ENCODE data around the gene UNC5B. TPM values are rescaled to one million over a fixed set of nuclear protein-coding genes. Genes with fewer than 3 reads are reported as not detected.

Gene UNC5B
- polyA plus RNA-seq, 3 donors, result 0.04 to 0.72 TPM; not detected in 1

DNA sequence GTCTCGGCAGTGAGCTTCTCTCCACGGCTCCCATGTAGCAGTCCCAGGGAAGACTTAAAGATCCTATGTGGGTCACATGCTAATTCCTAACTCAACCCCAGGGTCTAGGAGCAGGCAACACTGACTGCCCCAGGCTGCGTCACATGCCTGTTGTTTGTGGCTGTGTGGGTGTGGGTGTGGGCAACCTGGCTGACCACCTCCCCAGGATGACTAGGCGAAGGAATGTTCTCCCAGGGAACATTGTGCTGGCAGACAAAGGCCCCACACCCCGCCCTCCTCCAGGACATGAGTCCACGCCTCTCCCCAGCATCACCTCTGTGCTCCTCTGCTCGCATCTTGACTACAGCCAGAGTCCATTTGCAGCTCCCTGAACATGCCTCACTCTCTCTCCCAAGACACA lies 137.0 kb downstream of the UNC5B start:
- no peak overlapping the region for H3K4me2 ChIP-seq (replicated peaks; ENCODE audit: extremely low read depth, low read length, poor library complexity, severe bottlenecking)
- H3K9me3 Mint-ChIP-seq, result peaks cover 0 to 2% (median 0%) of the 10 kb centered on the region in 7 donors
- H3K4me3 ChIP-seq (replicated peaks in 1 of 3; ENCODE audit: low read depth in 2 of 3, low read length in 3 of 3), result no peak overlapping the region
- no peak for DNase-seq
- no peaks in the 10 kb centered on the region for H3K79me2 ChIP-seq (ENCODE audit: insufficient read depth, low read length)
- intact Hi-C loops (cut with micrococcal nuclease), result no loop called here
- H3K4me1 Mint-ChIP-seq, result peaks cover 35% of the 10 kb centered on the region
- peaks cover 64 to 95% of the 10 kb centered on the region in 2 donors for H3K36me3 ChIP-seq (replicated peaks in 1 of 2; ENCODE audit: control insufficient read depth in 1 of 2, insufficient read depth in 2 of 2, low read length in 2 of 2)
- peaks cover 75 to 87% of the 10 kb centered on the region in 2 donors for H3K36me3 Mint-ChIP-seq
- no peaks in the 10 kb centered on the region for H3K9me3 ChIP-seq (replicated peaks in 1 of 2; ENCODE audit: control insufficient read depth in 1 of 2, insufficient read depth in 1 of 2, low read length in 2 of 2)
- peaks cover 6% of the 10 kb centered on the region for H4K20me1 ChIP-seq (ENCODE audit: insufficient read depth, low read length)
- H3K27ac ChIP-seq (ENCODE audit: low read depth in 1 of 2, low read length in 2 of 2), result no peak overlapping the region
- peaks cover 29 to 32% of the 10 kb centered on the region in 2 donors for H3K4me1 ChIP-seq (ENCODE audit: control insufficient read depth in 1 of 2, insufficient read depth in 2 of 2, low read length in 2 of 2)
- no peaks in the 10 kb centered on the region for H3K27me3 ChIP-seq (ENCODE audit: control insufficient read depth in 2 of 2, insufficient read depth in 2 of 2, low read length in 2 of 2)
- no peak overlapping the region for H3K4me3 Mint-ChIP-seq
- no peak overlapping the region for H3K27ac Mint-ChIP-seq
- 100% methylated on average over 2 of the region's 7 CpGs for WGBS (ENCODE audit: insufficient coverage)
- no peak overlapping the region for H3K9ac ChIP-seq (ENCODE audit: insufficient read depth, low read length, poor library complexity, severe bottlenecking)
- H3K27me3 Mint-ChIP-seq (ENCODE audit: low read depth in 3 of 3), result peaks cover 0 to 3% (median 2%) of the 10 kb centered on the region in 3 donors
- TF ChIP-seq, protein P1, sequence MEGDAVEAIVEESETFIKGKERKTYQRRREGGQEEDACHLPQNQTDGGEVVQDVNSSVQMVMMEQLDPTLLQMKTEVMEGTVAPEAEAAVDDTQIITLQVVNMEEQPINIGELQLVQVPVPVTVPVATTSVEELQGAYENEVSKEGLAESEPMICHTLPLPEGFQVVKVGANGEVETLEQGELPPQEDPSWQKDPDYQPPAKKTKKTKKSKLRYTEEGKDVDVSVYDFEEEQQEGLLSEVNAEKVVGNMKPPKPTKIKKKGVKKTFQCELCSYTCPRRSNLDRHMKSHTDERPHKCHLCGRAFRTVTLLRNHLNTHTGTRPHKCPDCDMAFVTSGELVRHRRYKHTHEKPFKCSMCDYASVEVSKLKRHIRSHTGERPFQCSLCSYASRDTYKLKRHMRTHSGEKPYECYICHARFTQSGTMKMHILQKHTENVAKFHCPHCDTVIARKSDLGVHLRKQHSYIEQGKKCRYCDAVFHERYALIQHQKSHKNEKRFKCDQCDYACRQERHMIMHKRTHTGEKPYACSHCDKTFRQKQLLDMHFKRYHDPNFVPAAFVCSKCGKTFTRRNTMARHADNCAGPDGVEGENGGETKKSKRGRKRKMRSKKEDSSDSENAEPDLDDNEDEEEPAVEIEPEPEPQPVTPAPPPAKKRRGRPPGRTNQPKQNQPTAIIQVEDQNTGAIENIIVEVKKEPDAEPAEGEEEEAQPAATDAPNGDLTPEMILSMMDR (IDR thresholded peaks at IDR 0.05), result no peak
- H2AFZ ChIP-seq (ENCODE audit: insufficient read depth, low read depth, low read length, poor library complexity, severe bottlenecking), result no peak overlapping the region

DNA sequence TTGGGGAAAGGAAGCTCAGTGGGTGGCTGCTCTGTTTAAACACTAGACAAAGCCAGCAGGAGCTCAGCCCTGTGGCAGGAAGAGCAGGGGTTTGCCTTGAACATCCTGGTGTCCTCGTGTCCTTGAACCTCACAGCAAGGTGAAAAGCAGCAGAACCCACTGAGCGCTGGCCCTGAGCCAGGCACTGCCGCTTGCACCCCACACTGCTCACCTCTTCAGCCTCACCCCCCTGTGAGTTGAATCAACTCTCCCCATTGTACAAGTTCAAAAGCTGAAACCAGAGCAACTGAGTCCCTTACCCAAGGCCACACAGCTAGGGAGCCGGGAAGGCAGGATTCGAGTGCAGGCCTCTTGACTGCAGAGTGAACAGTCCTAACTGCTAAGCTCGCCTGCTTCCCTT lies 138.7 kb downstream of the UNC5B start:
- H3K27me3 ChIP-seq (ENCODE audit: control insufficient read depth in 2 of 2, insufficient read depth in 2 of 2, low read length in 2 of 2), result no peaks in the 10 kb centered on the region
- DNase-seq, result no peak
- H3K9me3 Mint-ChIP-seq, result no peaks in the 10 kb centered on the region
- no peaks in the 10 kb centered on the region for H3K79me2 ChIP-seq (ENCODE audit: insufficient read depth, low read length)
- no peak overlapping the region for H3K9ac ChIP-seq (ENCODE audit: insufficient read depth, low read length, poor library complexity, severe bottlenecking)
- peaks cover 0 to 3% (median 2%) of the 10 kb centered on the region in 3 donors for H3K27me3 Mint-ChIP-seq (ENCODE audit: low read depth in 3 of 3)
- peaks cover 85 to 93% of the 10 kb centered on the region in 2 donors for H3K36me3 Mint-ChIP-seq
- WGBS (ENCODE audit: insufficient coverage), result 94% methylated on average over 6 of the region's 6 CpGs
- TF ChIP-seq, protein P1 (IDR thresholded peaks at IDR 0.05), result no peak
- intact Hi-C loops (cut with micrococcal nuclease), result no loop called here
- H3K27ac Mint-ChIP-seq, result peak overlapping the region in 3 of 7 donors; percentile 10 to 76 (median 26)
- H3K4me1 Mint-ChIP-seq, result peaks cover 27% of the 10 kb centered on the region
- no peak overlapping the region for H2AFZ ChIP-seq (ENCODE audit: insufficient read depth, low read depth, low read length, poor library complexity, severe bottlenecking)
- H3K4me2 ChIP-seq (replicated peaks; ENCODE audit: extremely low read depth, low read length, poor library complexity, severe bottlenecking), result no peak overlapping the region
- H3K27ac ChIP-seq (ENCODE audit: low read depth in 1 of 2, low read length in 2 of 2), result peak overlapping the region; percentile 23 to 43
- no peak overlapping the region for H3K4me3 ChIP-seq (replicated peaks in 1 of 3; ENCODE audit: low read depth in 2 of 3, low read length in 3 of 3)
- no peak overlapping the region for H3K4me3 Mint-ChIP-seq
- H4K20me1 ChIP-seq (ENCODE audit: insufficient read depth, low read length), result peaks cover 6% of the 10 kb centered on the region
- peaks cover 22% of the 10 kb centered on the region in 2 donors for H3K4me1 ChIP-seq (ENCODE audit: control insufficient read depth in 1 of 2, insufficient read depth in 2 of 2, low read length in 2 of 2)
- peaks cover 74 to 95% of the 10 kb centered on the region in 2 donors for H3K36me3 ChIP-seq (replicated peaks in 1 of 2; ENCODE audit: control insufficient read depth in 1 of 2, insufficient read depth in 2 of 2, low read length in 2 of 2)
- no peaks in the 10 kb centered on the region for H3K9me3 ChIP-seq (replicated peaks in 1 of 2; ENCODE audit: control insufficient read depth in 1 of 2, insufficient read depth in 1 of 2, low read length in 2 of 2)

Measured in CD14-positive monocyte (primary cell).